Effector CD8-positive, alpha-beta T cell (primary cell): ENCODE data around the gene IMP4.
A peak's percentile ranks its signal among the peaks of the same experiment; 100 is the strongest.

Experiments
- DNase-seq: peaks from one replicate; lab custom pipeline; 2025; lab: John Stamatoyannopoulos, UW

The IMP4 gene

GRCh38 chr2:130378206-130378897, 35.7 kb downstream of the IMP4 start:
- no peak for DNase-seq

- no peak for DNase-seq
These were observed 36.2 kb downstream of the IMP4 start for GRCh38 chr2:130378898-130379214.

GRCh38 chr2:130380096-130380934, 37.6 kb downstream of the IMP4 start:
- DNase-seq, result no peak

- no peak for DNase-seq
These were observed 38.4 kb downstream of the IMP4 start for GRCh38 chr2:130381145-130381544.

- DNase-seq, result no peak
These were observed 38.9 kb downstream of the IMP4 start for GRCh38 chr2:130381619-130382018.

- DNase-seq, result no peak
These were observed 39.7 kb downstream of the IMP4 start for GRCh38 chr2:130382313-130382917.

GRCh38 chr2:130385709-130386108, 43.0 kb downstream of the IMP4 start:
- DNase-seq, result no peak

- DNase-seq, result no peak
These were observed 44.3 kb downstream of the IMP4 start for GRCh38 chr2:130387071-130387400.

GRCh38 chr2:130387804-130388203, 45.1 kb downstream of the IMP4 start:
- no peak for DNase-seq

GRCh38 chr2:130388221-130388907, 45.7 kb downstream of the IMP4 start:
- no peak for DNase-seq

GRCh38 chr2:130389358-130389757, 46.7 kb downstream of the IMP4 start:
- DNase-seq, result no peak

GRCh38 chr2:130389783-130390182, 47.1 kb downstream of the IMP4 start:
- DNase-seq, result no peak

GRCh38 chr2:130390460-130391057, 47.9 kb downstream of the IMP4 start:
- DNase-seq, result no peak

GRCh38 chr2:130391058-130391871, 48.6 kb downstream of the IMP4 start:
- DNase-seq, result peak; percentile 29

GRCh38 chr2:130391872-130392670, 49.4 kb downstream of the IMP4 start:
- no peak for DNase-seq

GRCh38 chr2:130393318-130393910, 50.7 kb downstream of the IMP4 start:
- no peak for DNase-seq
